SW 1271 (cell line): Measurements from ENCODE around the gene GET4.
"Not testable (repeated sequence)": the region's sequence is repeated elsewhere in the genome, so short reads cannot be mapped to it uniquely, and the experiment has no call there.

Source experiments
- DNase-seq, 2 experiments: peaks; one replicate each; lab custom pipeline; 2025; lab: John Stamatoyannopoulos, UW

GET4 gene

DNA sequence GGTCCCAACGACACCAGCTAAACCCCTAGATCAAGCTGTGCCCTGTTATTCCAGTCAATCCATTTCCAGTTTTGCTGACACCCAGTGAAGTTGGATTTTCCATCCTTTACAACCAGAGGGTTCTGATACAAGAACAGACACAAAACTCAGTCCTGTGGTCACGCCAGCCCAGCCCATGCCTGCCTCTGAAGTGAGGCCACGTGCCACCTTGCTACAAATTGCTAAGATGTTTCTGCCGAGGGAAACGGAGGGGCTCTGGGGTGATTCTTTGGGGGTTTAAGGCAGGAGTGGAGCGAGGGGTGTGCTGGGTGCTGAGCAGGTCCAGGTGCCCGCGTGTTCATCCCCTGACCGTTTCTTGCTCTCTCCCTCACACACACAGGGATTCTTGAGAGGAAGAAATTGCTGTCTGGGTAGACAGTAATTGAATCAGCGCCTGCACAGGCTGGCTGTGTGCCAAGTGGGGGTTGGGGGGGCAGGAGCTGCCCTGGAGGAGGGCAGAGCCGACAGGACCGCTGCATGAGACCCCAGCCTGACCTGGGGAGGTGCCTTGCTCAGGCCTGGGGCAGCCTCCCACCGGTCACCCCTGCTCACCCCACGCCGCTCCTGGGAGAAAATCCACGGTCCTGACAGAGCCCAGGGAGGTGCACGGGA lies 40.1 kb downstream of the GET4 start:
- no peak for DNase-seq

DNA sequence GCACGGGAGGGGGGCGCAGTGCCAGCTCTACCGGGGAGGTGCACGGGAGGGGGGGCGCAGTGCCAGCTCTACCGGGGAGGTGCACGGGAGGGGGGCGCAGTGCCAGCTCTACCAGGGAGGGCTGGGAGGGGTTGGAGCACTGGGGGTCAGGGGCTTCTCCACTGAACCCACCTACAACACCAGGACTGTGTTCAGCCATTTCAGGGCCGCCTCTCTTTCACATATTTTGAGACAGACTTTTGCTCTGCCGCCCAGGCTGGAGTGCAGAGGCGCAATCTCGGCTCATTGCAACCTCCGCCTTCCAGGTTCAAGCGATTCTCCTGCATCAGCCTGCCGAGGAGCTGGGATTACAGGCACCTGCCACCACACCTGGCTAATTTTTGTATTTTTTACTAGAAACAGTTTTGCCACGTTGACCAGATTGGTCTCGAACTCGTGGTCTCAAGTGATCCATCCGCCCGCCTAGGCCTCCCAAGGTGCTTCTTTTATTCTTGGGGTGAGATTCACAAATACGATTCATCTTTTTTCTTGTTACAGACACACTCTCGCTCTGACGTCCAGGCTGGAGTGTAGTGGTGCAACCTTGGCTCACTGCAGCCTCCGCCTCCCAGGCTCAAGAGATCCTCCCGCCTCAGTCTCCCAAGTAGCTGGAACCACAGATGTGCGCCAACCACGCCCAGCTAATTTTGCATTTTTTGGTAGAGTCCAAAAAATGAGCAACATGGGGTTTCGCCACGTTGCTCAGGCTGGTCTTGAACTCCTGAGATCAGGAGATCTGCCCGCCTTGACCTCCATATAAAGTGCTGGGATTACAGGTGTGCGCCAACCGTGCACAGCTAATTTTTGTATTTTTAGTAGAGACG lies 41.1 kb downstream of the GET4 start:
- DNase-seq = no peak

DNA sequence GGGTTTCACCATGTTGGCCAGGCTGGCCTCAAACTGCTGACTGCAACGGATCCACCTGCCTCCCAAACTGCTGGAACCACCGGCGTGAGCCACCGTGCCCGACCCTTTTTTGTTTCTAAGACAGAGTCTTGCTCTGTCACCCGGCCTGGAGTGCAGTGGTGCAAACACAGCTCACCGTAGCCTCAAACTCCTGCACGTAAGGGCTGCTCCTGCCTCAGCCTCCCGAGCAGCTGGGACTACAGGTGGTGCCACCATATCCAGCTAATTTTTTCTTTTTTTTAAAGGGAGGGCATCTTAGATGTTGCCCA lies 41.7 kb downstream of the GET4 start:
- no peak for DNase-seq

DNA sequence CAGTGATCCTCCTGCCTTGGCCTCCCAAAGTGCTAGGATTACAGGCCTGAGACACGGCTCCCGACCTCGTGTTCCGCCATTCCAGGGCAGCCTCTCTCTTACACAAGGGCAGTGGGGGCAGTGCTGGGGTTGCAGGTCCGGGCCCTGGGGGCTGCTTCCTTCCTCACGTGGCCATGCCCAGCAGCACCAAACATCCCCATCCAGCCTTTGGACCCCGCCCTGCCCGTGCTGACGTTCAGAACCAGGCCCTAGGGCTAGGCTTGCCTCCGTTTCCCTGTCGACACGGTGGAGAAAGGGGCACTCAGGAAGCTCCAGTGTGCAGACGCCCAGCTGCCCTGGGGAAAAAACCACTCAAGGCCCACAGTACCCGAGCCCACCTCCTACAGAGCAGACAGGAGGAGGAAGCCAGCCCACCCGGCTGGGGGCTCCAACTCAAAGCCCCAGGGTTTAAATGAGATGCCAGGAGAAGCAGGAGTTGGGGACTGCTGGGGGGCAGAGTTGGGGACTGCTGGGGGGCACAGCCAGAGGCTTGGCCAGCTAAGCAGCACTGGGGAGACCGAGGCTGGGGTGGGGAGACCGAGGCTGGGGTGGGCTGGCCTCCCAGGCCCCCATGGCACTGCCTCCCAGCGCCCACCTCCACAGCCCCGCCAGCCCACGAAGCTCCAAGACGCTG lies 42.2 kb downstream of the GET4 start:
- no peak for DNase-seq

DNA sequence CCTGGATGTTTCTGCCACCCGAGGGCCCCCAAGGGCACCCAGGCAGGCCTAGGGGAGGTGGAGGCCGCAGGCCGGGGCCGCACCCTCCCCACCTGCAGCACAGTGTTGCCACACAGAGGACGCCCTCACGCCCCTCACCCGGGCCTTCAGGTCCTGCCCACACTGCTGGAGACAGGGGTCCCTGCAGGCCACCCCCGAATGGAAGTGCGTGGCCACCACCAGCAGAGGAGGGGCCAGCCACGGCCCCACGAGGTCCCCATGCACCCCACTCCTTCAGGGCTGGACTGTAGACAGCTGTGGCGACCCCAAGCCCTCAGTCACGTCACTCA lies 42.7 kb downstream of the GET4 start:
- DNase-seq = no peak

DNA sequence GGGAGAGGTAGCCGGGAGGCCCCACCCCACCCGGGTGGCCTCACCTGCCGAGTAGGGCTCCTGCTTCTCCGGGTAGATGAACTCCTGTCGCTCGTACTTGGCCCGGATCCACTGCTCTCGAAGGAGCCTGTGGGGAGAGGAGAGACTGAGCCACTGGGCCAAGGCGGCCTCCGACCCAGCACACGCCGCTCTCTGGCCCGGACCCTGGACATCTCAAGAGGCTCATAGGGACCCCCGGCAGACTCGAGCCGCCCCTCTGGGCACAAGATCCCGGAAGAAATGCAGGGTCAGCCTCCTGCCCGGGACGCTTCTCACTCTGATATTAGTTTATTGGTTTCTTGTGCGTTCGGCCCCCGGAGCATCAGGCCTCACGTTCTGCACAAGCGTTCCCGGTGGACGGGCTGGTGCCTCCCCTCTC lies 43.6 kb downstream of the GET4 start:
- no peak for DNase-seq

DNA sequence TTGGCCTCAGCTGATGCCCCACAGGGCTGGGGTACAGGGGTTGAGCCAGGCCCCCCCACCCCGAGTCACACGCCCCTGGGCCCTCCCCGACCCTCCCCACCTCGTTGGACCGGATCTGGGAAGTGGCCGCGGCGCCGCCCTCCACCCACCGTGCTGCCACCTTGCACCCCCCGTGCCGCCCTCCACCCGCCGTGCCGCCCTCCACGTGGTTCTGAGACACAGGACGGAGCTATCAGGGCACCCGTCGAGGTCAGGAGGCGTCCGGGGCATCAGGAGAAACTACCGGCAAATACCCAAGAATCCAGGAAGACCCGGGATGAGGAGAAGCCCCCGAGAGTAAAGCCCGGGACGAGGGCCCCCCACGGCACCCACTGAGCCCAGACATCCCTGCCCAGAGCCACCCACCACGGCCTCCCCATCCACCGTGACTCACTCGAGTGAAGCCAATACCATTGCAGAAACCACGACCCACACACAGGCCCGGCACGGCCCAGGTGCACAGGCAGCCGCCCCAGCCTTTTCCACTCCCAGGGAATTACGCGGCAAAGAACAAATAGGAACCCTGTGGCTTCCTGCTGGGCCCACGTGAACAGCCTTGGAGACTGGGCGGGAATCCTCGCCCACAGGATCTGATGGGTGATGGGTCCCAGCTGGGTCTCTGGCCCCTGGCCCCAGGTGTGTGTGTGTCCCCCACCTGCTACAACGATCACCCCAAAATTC lies 44.2 kb downstream of the GET4 start:
- DNase-seq = no peak

DNA sequence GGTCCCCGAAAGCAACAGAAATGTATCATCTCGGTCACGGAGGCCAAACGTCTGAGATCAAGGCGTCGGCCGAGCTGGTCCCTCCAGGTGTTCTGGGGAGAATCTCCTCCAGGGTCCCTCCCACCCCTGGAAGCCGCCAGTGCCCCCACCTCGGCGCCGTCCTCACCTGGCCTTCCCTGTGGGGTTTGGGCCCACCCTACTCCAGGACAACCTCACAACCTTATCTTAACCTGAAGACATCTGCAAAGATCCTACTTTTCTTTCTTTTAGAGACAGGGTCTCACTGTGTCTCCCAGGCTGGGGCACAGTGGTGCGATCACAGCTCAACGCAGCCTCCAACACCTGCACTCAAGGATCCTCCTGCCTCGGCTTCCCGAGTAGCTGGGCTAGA lies 44.7 kb downstream of the GET4 start:
- no peak for DNase-seq

DNA sequence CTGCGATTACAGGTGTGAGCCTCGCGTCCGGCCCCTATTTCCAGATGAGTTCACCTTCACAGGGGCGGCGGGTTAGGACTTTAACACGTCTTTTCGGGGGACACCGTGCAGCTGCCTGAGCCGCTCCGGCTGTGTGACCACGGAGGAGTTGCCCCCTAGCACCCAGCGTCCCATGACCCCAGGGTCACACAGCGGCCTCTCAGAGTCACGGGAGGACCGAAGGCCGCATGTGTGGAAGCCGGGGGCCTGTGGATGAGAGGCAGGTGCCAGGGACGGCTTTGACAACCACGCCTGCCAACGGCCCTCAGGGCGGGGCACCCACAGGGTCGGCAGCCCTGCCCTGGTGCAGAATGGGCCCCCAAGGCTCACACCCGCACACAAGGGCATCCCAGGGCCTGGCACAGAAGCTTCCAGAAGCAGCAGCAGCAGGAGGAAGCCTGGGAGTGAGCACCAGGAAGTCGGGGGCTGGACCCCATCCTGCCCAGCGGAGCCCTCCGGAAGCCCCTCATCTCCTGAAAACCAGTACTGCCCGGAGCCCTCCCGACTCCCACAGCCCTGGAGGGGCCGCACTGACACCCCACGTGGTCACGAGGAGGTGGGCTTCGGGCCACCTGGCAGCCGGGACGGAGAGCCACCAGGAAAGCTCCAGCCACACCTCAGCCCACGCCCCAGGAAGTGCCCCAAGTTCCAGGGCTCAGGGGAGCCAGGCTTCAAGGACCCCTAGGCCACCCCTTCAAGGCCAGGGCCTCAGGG lies 45.4 kb downstream of the GET4 start:
- no peak for DNase-seq

DNA sequence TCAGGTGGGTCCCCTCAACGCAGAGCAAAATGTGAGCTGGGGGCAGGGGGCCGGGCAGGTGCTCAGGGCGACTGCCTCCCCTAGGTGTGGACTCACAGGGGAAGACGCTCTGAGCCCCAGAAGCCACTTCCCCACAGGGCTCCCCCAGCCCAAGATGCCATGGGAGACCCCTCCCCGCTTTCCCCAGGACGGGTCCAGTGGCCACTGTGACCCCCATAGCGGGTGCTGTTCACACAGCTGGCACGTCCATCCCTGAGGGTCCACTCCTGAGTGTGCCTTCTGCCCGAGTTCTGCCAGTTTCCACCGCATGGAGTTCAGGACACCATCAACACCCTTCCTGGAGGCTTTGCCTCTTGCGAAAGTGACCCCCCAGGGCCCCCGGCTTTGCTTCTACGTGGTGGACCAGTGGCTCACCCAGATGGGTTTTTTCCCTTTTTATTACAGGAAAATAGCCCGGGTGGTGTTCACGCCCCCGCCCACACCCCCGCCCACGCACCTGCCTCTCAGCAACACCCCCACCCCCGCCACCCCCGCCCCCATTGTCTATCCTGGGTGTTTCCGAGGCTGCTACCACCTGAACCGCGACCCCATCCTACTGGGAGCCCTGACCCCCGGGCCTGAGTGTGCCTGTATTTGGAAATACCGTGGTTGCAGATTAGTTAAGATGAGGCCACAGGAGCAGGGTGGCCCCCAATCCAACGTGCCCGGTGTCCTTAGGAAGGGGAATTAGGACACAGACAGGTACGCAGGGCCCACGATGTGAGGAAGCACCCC lies 46.2 kb downstream of the GET4 start:
- no peak for DNase-seq

DNA sequence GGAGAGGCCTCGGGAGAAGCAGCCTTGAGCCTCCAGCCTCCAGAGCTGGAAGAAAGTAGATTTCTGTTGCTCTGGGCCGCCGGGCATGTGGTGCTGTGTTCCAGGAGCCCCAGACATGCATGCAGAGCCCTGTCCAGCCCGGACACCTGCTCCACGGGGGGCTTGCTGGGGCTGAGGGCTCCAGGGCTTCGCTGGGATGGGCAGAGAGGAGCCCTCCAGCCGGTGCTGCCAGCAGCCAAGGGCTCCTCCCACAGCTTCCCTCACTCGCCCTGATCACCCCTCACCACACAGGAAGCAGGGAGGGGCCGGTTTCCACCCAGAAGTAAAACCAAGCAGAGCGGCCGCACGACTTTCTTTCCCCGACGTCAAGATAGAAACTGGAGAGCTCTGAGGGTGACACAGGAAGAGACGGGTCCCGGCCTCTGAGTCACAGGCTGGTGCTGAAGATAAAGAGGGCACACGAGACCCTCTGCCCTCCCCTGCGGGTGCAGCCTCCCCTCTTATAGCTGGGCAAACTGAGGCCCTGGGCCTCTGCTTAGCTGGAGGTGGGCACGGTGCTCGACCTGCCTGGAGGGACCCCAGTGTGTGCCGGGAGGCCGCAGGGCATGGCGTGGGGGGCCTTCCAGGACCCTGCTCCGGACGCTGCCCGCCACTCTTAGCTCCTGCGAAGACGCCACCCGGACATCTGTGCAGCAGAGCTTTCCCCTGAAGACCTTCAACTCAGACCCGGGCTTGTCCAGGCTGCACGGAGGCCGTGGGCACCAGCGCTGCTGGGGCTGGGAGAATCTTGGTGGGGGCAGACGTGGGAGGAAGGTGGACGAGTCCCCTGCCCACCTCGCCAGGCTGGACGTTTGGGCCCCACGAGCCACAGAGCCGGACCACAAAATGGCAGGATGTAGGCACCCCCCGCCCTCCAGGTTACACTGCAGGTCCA lies 47.0 kb downstream of the GET4 start:
- no peak for DNase-seq

DNA sequence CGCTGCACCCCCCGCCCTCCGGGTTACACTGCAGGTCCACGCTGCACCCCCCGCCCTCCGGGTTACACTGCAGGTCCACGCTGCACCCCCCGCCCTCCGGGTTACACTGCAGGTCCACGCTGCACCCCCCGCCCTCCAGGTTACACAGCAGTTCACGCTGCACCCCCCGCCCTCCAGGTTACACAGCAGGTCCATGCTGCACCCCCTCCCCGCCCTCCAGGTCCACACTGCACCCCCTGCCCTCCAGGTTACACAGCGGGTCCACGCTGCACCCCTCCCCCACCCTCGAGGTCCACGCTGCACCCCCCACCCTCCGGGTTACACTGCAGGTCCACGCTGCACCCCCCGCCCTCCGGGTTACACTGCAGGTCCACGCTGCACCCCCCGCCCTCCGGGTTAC lies 47.7 kb downstream of the GET4 start:
- not testable (repeated sequence) for DNase-seq

DNA sequence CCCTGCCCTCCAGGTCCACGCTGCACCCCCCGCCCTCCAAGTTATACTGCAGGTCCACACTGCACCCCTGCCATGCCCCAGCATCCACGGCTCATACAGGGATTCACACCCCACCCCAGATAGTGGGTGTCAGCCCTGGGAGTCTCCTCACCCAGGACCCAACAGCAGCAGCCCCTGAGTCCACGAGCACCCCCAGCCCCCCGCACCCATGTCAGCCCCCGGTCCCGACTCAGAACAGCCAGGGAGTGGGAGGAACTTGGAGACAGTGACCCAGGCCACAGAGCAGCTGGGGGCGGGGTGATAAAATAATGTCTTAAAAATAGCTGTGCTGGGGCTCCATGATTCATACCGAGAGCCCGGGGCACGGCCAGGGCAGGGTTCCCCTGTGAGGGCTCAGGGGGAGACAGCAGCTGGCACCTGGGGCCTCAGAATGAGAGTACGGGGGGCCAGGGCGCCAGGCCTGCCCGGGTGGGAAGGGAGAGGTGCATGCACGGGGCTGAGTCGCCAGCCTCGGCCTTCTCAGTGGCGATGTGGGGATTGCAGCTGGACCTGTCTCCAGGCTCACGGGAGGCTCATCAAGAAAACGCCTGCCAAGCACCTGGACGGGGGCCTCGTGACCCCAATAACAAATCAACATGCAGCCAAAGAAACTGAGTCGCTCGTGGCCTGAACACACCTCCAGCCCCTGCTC lies 48.3 kb downstream of the GET4 start:
- DNase-seq = no peak

DNA sequence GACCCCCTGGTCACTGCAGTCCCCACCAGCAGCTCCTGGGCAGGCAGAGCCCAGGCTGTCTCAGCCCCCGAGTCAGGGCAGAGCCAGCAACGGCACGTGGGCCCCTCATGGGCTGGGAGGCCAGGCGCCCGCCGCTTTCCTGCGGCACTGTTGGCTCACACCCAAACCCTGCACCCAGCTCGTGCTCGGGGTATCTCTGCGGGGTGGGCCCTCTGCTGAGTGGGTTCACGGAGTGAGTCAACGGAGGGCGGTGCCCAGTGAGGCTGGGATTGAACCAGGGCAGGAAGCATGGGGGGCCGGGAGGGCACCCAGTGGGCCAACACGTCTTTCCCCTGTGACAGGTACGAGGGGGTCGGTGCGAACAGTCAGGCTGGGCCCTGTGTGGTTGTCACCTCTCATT lies 49.2 kb downstream of the GET4 start:
- DNase-seq = no peak

DNA sequence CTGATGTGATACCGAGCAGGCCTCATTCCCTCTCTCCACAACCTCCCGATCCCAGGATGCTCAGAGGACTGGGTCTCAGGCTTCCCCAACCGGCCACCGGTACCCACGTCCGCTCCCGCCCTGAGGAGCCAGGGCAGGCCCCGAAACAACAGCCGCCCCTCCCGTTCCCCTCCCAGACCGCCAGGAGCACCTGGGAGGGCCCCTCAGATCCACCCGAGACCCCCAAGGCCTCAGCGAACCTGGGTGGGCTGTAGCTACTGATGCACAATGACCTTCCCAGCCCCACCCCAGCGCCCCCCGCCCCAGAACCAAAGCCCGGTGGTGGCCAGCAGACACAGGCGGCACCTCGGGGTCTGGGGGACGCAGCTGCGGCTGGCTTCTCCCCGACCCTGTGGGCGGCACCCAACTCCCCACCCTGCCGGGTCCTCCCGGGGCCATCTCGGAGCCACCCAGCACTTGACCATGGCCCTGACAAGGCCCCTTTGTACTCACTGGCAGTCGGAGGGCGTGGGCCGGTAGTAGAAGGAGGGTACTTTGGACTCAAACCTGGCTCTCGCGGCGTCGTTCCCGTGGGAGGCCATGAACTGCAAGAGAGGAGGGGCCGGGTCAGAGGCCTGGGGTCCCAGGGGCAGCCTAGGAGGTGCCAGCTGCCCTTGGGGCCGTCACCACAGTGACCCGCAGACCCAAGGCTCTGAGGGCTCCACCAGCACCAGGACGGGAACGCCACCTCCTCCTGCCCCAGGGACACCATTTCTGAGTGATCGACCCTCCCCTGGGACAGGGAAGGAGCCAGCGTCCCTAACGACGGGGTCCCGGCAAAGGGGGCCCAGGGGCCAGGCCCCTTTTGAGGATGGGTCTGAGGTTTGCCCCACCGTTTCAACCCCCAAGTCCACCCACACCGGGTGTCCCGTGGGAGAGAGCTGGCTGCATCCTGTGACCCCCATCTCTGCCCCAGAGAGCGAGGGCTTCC lies 50.0 kb downstream of the GET4 start:
- no peak for DNase-seq

DNA sequence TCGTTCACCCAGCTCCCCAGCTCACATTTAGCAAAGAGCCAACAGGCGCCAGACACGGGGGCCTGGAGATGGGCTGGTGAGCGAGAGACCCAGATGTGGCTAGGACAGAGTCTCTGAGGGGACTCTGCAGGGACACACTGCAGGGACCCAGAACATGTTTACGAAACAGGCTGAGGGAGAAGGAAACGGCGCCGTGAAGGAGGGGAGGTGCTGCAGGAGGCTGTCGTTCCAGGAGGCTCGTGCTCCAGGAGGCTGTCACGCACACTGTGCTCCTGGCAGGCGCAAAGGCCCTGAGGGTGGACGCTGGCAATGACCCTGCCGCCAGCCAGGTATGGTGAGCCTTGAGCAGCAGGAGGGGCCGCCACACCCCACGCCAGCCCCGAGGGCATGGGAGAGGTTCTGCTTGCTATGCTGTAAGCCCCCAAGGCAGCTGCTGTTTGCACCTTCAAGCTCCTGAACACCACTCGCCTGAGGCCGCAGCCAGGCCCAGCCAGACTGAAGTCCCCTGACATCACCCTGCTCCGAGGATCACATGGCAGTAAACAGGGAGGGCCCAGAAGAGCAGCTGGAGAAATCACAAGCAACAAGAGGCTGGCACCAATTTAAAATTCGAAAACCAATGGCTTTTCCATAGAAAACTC lies 50.8 kb downstream of the GET4 start:
- no peak for DNase-seq

DNA sequence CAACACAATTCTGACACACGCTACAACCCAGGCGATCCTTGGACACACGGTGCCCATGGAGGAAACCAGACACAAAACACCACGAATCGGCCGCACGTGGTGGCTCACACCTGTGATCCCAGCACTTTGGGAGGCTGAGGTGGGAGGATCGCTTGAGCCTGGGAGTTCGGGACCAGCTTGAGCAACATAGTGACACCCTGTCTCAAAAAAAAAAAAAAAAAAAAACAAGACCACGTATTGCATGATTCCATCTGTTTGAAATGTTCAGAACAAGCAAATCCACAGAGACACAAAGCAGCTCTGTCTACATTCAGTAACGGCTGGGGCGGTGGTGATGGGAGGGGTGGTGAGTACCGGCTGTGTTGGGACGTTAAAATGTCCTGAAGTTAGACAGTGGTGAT lies 53.0 kb downstream of the GET4 start:
- no peak for DNase-seq
